HepG2 (cell line): Measurements from ENCODE around the gene C20orf204. TPM values are rescaled to one million over a fixed set of nuclear protein-coding genes. Genes with fewer than 3 reads are reported as not detected.

Experiments
- DRAP1 ChIP-seq: IDR thresholded peaks from 2 replicates; pipeline ENCODE4 v1.6.1; 2016; ENCODE audit warnings: missing genetic modification reagents, missing compliant biosample characterization
- GMEB1 ChIP-seq: sonication (generic); formaldehyde crosslinking; IDR thresholded peaks from 2 replicates; pipeline ENCODE4 v1.5.1; 2020; ENCODE audit warnings: missing genetic modification reagents, mild to moderate bottlenecking, borderline replicate concordance
- HBP1 ChIP-seq: IDR thresholded peaks from 2 replicates; pipeline ENCODE4 v1.6.1; 2016; ENCODE audit warnings: low read depth, control low read depth
- JARID2 ChIP-seq: sonication (generic); formaldehyde crosslinking; IDR thresholded peaks from 2 replicates; pipeline ENCODE4 v1.8.1; 2023; ENCODE audit warnings: missing genetic modification reagents, inconsistent platforms; ENCODE audit not compliant: insufficient replicate concordance
- KLF15 ChIP-seq: sonication (generic); formaldehyde crosslinking; IDR thresholded peaks from 2 replicates; pipeline ENCODE4 v1.8.1; 2023; ENCODE audit warnings: borderline replicate concordance, mild to moderate bottlenecking, inconsistent platforms, missing genetic modification reagents, mixed read lengths
- MTA1 ChIP-seq: sonication (generic); formaldehyde crosslinking; IDR thresholded peaks from 2 replicates; pipeline ENCODE4 v1.4.0; 2020; ENCODE audit warnings: missing genetic modification reagents, mild to moderate bottlenecking, borderline replicate concordance
- MXD3 ChIP-seq: IDR thresholded peaks from 2 replicates; pipeline ENCODE4 v1.6.1; 2016; ENCODE audit warnings: mild to moderate bottlenecking, missing biosample characterization, missing genetic modification reagents
- PHF20 ChIP-seq: sonication (generic); formaldehyde crosslinking; IDR thresholded peaks from 2 replicates; pipeline ENCODE4 v1.5.0; 2020; ENCODE audit warnings: mild to moderate bottlenecking, missing genetic modification reagents
- PRDM4 ChIP-seq: sonication (generic); formaldehyde crosslinking; IDR thresholded peaks from 2 replicates; pipeline ENCODE4 v1.9.0; 2021; ENCODE audit warnings: missing genetic modification reagents, borderline replicate concordance
- SIX1 ChIP-seq: sonication (generic); formaldehyde crosslinking; IDR thresholded peaks from 2 replicates; pipeline ENCODE4 v1.4.0; 2020; ENCODE audit warnings: missing genetic modification reagents, borderline replicate concordance
- UBTF ChIP-seq: sonication (generic); formaldehyde crosslinking; IDR thresholded peaks from 2 replicates; pipeline ENCODE4 v1.4.0; 2020; ENCODE audit warnings: mild to moderate bottlenecking, missing genetic modification reagents
- WIZ ChIP-seq: sonication (generic); formaldehyde crosslinking; IDR thresholded peaks from 2 replicates; pipeline ENCODE4 v1.5.1; 2020; ENCODE audit warnings: mild to moderate bottlenecking, missing genetic modification reagents
- YEATS4 ChIP-seq: sonication (generic); formaldehyde crosslinking; IDR thresholded peaks from 2 replicates; pipeline ENCODE4 v1.4.0; 2020; ENCODE audit warnings: missing genetic modification reagents, borderline replicate concordance
- ZC3H13 ChIP-seq: sonication (generic); formaldehyde crosslinking; IDR thresholded peaks from 2 replicates; pipeline ENCODE4 v1.8.1; 2023; ENCODE audit warnings: mild to moderate bottlenecking, missing genetic modification reagents, moderate library complexity
- ZNF207 ChIP-seq: fragments of 450-650 bp; IDR thresholded peaks from 2 replicates; pipeline ENCODE4 v1.6.1; 2016; ENCODE audit warnings: antibody characterized with exemption, borderline replicate concordance
- ZNF264 ChIP-seq: sonication (generic); formaldehyde crosslinking; IDR thresholded peaks from 2 replicates; pipeline ENCODE4 v1.4.0; 2020; ENCODE audit warnings: missing genetic modification reagents
- polyA plus RNA-seq, 8 experiments: library from polyadenylated mRNA; depleted of rRNA in 3 of 8; stranded (reverse) in 7 of 8; unstranded in 1 of 8; fragments of >200 nt; fragmentation: Illumina TruSeq in 4 of 8; extraction: Trizol in 4 of 8; gene quantifications; 2 replicates each; pipeline versions ENCODE4 v1.2.1 to v1.2.3, GENCODE V29; 2011 to 2016; ENCODE audit warnings: low read depth in 4 of 8, missing spikeins in 1 of 8, mixed read lengths in 1 of 8; ENCODE audit not compliant: insufficient read depth in 1 of 8
- total RNA-seq, 5 experiments: library from RNA; depleted of rRNA; stranded (reverse); fragments of >200 nt; fragmentation: Illumina TruSeq; extraction: Trizol; gene quantifications; 2 replicates each; pipeline ENCODE4 v1.2.3, GENCODE V29; 2016; ENCODE audit warnings: low read depth in 1 of 5

C20orf204 gene
- total and polyA plus RNA-seq, 2 of the 13 experiments (the other 11 are each of a cell fraction or from before 2014, with no cell fraction given), result 22.1 to 80.0 TPM

GRCh38 chr20:64036346-64037198, 590 bp downstream of the C20orf204 start (continued):
- 0 out of 2 replicates have a peak, but pooled peaks have one; percentile 36 for TF ChIP-seq DRAP1
- TF ChIP-seq PHF20 (CRISPR knock-in tag), result peak; percentile 37; the same call in 1 of the 2 replicates
- no peak for TF ChIP-seq JARID2 (CRISPR knock-in tag)
- TF ChIP-seq HBP1 (CRISPR knock-in tag), result 0 out of 2 replicates have a peak, but pooled peaks have one; percentile 20
- TF ChIP-seq WIZ (CRISPR knock-in tag), result 0 out of 2 replicates have a peak, but pooled peaks have one; percentile 12
- TF ChIP-seq GMEB1 (CRISPR knock-in tag), result peak; percentile 16
- no peak; the same call in 1 of the 2 replicates for TF ChIP-seq UBTF (CRISPR knock-in tag)
- TF ChIP-seq ZC3H13 (CRISPR knock-in tag), result no peak; the same call in 1 of the 2 replicates
- peak; percentile 68 for TF ChIP-seq SIX1 (CRISPR knock-in tag)
- peak; percentile 20; the same call in 1 of the 2 replicates for TF ChIP-seq YEATS4 (CRISPR knock-in tag)
- no peak; the same call in 1 of the 2 replicates for TF ChIP-seq KLF15
- 0 out of 2 replicates have a peak, but pooled peaks have one; percentile 17 for TF ChIP-seq ZNF264 (CRISPR knock-in tag)
- peak; percentile 28; the same call in 1 of the 2 replicates for TF ChIP-seq PRDM4
- TF ChIP-seq ZNF207, result no peak
- TF ChIP-seq MTA1, result peak; percentile 48; the same call in 1 of the 2 replicates
- peak; percentile 75 for TF ChIP-seq MXD3 (CRISPR knock-in tag)
